Esophagus muscularis mucosa (tissue), 4 donors: ENCODE measurements around the gene TENM3. TPM values are rescaled to one million over a fixed set of nuclear protein-coding genes. Genes with fewer than 3 reads are reported as not detected.

Experiments used
- DNase-seq: peaks from one replicate; pipeline ENCODE4 v3.0.0-alpha.2; 2017; ENCODE audit errors: extremely low spot score
- H3K27ac ChIP-seq, 4 donors: fragments of 200-600 bp; sonication (generic); replicated peaks in 1 of 4; 1 replicate in 3 of 4; 2 replicates in 1 of 4; pipeline ENCODE4 v1.5.1; 2016 to 2019; ENCODE audit warnings: mild to moderate bottlenecking in 1 of 4
- H3K27me3 ChIP-seq, 4 donors: fragments of 200-600 bp; sonication (generic); one replicate each; pipeline versions ENCODE4 v1.5.1 to v1.6.0; 2016 to 2019
- H3K36me3 ChIP-seq, 4 donors: fragments of 200-600 bp; sonication (generic); one replicate each; pipeline ENCODE4 v1.5.1; 2016 to 2019
- H3K4me1 ChIP-seq, 4 donors: fragments of 200-600 bp; sonication (generic); one replicate each; pipeline ENCODE4 v1.5.1; 2016 to 2019
- H3K4me3 ChIP-seq, 4 donors: fragments of 200-600 bp; sonication (generic); 1 replicate in 2 of 4; 2 replicates in 2 of 4; pipeline ENCODE4 v1.5.1; 2016 to 2019; ENCODE audit warnings: mild to moderate bottlenecking in 4 of 4, moderate library complexity in 1 of 4
- H3K9me3 ChIP-seq, 4 donors: fragments of 200-600 bp; sonication (generic); 1 replicate in 3 of 4; 2 replicates in 1 of 4; pipeline ENCODE4 v1.5.1; 2016 to 2019
- EP300 ChIP-seq: sonication (generic); formaldehyde crosslinking; IDR thresholded peaks from one replicate; pipeline ENCODE4 v1.6.1; 2017; ENCODE audit warnings: antibody characterized with exemption
- POLR2A ChIP-seq: fragments of 450-650 bp; IDR thresholded peaks from one replicate; pipeline ENCODE4 v1.6.1; 2017; ENCODE audit warnings: antibody characterized with exemption, moderate library complexity, mild to moderate bottlenecking, low read depth
- POLR2AphosphoS5 ChIP-seq, 2 donors: sonication (generic); formaldehyde crosslinking; IDR thresholded peaks; one replicate each; pipeline ENCODE4 v1.6.1; 2017; ENCODE audit warnings: antibody characterized with exemption in 2 of 2
- WGBS: methylation state at CpG from one replicate; pipeline ENCODE4 v1.1.5; 2018; 5-methylcytosine and 5-hydroxymethylcytosine counted together
- intact Hi-C: fragments of 100-400 bp; cut with DNase I; formaldehyde crosslinking; loops from one replicate; pipeline ENCODE4 v1.15.1; 2023
- total RNA-seq, 4 donors: library from RNA; depleted of rRNA; stranded (reverse); fragments of >200 nt; gene quantifications; one replicate each; pipeline versions ENCODE4 v1.1.0 to v1.2.1, GENCODE V29; 2016
- TF ChIP-seq, protein P1 (sequence below), 3 experiments: fragments of 200-600 bp in 2 of 3; fragments of 450-650 bp in 1 of 3; sonication (generic) in 2 of 3; IDR thresholded peaks; one replicate each; pipeline ENCODE4 v1.5.1; 2017 to 2019; ENCODE audit warnings: antibody characterized with exemption in 3 of 3, mild to moderate bottlenecking in 2 of 3, moderate library complexity in 1 of 3

TENM3 gene
- total RNA-seq, 4 donors from 2014 or later, result 16.2 to 30.5 (median 28.3) TPM

DNA sequence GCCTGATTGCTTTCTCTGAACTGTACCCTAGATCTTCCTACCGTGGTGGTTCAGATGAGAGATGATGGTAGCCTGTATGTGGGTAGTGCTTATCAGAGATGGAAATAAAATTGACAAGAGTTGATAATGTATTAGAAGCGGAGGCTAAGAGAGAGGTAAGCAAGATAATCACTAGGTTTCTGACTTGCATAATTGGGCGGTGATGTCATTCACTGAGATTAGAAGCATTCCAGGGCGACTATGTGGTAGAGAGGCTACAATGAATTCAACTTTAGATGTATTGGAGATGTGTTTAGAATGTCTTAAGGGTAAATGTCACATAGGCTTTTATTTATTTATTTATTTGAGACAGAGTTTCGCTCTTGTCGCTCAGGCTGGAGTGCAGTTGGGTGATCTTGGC is 415 bp upstream of the TENM3 start:
- WGBS, result 89% methylated on average over 6 of the region's 6 CpGs
- H3K4me1 ChIP-seq, result no peaks in the 10 kb centered on the region

DNA sequence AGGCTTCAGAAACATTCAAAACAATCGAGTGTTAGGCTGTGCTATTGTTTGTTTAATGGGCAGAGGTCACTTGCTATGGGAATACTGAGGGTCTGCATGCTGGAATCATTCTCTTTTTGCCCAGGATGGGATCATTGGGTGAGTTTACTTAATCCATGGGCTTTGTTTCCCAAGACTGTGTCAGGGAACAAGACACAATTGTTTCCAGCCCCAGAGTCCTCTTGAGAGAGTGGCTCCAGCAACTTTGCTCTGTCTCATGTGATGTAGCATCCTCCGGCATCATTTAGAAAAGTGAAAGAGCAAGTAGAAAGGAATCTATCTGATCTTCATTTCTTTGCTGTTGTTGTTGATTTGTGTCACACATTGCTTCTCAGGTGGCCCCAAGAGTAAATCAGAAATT is 1.8 kb downstream of the TENM3 start:
- H3K4me1 ChIP-seq, result no peaks in the 10 kb centered on the region
- intact Hi-C loops, result no loop called here
- no peak overlapping the region for H3K4me3 ChIP-seq
- DNase-seq, result peak; percentile 17
- H3K9me3 ChIP-seq, result no peaks in the 10 kb centered on the region
- 36% methylated on average over 2 of the region's 2 CpGs for WGBS
- no peak overlapping the region for H3K27ac ChIP-seq
- H3K36me3 ChIP-seq, result no peaks in the 10 kb centered on the region
- TF ChIP-seq POLR2AphosphoS5 (IDR thresholded peaks at IDR 0.05) (no peak), EP300 (no peak), POLR2A (no peak)
- TF ChIP-seq, protein P1, sequence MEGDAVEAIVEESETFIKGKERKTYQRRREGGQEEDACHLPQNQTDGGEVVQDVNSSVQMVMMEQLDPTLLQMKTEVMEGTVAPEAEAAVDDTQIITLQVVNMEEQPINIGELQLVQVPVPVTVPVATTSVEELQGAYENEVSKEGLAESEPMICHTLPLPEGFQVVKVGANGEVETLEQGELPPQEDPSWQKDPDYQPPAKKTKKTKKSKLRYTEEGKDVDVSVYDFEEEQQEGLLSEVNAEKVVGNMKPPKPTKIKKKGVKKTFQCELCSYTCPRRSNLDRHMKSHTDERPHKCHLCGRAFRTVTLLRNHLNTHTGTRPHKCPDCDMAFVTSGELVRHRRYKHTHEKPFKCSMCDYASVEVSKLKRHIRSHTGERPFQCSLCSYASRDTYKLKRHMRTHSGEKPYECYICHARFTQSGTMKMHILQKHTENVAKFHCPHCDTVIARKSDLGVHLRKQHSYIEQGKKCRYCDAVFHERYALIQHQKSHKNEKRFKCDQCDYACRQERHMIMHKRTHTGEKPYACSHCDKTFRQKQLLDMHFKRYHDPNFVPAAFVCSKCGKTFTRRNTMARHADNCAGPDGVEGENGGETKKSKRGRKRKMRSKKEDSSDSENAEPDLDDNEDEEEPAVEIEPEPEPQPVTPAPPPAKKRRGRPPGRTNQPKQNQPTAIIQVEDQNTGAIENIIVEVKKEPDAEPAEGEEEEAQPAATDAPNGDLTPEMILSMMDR (IDR thresholded peaks at IDR 0.05), result no peak
- H3K27me3 ChIP-seq, result no peaks in the 10 kb centered on the region

More for the DNA sequence above, 415 bp upstream of the TENM3 start:
- intact Hi-C loops, result no loop called here
- DNase-seq, result no peak
- no peaks in the 10 kb centered on the region for H3K36me3 ChIP-seq
- H3K4me3 ChIP-seq, result no peak overlapping the region
- H3K9me3 ChIP-seq, result no peaks in the 10 kb centered on the region
- H3K27me3 ChIP-seq, result no peaks in the 10 kb centered on the region
- TF ChIP-seq POLR2A (no peak), EP300 (no peak), POLR2AphosphoS5 (IDR thresholded peaks at IDR 0.05) (no peak)
- TF ChIP-seq, protein P1 (IDR thresholded peaks at IDR 0.05), result no peak
- H3K27ac ChIP-seq, result no peak overlapping the region

DNA sequence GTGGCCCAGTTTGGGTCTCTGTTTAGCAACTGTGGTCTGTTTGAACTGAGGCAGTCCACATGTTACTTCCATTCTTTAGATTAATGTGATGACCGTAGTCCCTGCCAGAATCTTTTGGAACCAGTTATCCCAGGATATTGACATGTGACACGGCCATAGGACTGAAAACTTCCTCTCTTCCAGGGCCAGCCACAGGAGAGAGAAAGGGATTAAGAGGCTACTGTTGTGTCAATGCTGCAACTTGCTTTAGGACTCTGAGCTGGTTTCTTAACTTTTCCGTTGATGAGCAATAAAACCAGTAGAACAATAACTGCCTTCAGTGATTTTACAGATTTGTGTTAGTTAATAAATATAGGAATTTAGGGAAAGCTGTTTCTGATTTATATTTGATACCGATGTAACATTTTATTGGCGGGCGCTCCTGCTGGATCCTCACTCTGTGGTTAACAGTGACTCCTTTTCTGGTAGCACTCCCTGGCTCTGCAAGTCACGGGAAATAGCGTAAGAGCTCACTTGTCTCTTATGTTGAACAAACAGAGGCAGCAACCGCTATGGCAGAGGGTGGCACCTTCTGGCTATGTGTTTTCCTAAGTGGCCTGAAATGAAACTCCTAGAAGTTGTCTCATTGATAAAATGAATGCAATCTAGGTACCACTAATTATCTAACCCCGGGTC is 2.5 kb downstream of the TENM3 start:
- DNase-seq, result peak; percentile 74
- intact Hi-C loops, result no loop called here
- Histone ChIP-seq H3K9me3 (no peaks in the 10 kb centered on the region), H3K4me3 (no peak overlapping the region), H3K27ac (no peak overlapping the region), H3K4me1 (no peaks in the 10 kb centered on the region), H3K27me3 (no peaks in the 10 kb centered on the region), H3K36me3 (no peaks in the 10 kb centered on the region)
- TF ChIP-seq, protein P1 (IDR thresholded peaks at IDR 0.05), result no peak
- TF ChIP-seq POLR2A (no peak), POLR2AphosphoS5 (IDR thresholded peaks at IDR 0.05) (no peak), EP300 (no peak)
- WGBS, result 82% methylated on average over 10 of the region's 10 CpGs

DNA sequence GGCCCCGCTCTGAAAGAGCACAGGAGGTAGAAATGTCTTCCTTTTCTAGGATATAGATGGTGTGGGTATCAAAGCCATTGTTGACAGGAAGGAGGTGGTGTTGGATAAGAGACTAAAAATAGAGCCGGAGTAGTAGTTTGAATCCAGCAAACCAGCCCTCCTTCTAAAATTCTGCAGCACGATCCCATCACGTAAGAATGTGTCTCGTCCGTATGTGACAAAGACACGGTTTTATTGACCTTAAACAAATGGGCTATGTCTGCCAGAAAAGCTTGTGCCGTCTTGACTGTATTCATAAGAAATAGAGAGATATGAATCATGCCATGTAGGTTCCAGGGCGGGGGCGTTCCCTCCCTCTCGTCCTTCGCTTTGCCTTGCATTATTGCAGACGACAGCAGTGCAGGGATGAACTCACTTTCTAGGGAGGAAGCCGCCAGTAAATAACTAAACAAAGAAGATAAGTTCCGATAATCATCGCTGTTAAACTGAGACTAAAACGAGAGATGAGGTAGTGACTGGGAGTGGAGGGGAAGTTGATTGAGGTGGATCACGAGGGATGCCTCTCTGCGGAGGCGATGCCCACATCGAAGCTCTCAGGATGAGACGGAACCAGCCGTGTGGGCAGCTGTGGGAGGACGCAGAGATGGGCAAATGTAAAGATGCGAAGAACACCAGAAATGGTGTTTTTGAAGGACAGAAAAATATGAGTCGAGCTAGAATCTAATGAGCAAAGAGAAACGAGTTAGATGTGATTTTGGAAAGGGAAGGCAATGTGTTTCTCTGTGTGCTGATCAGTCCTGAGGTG is 3.4 kb downstream of the TENM3 start:
- no peaks in the 10 kb centered on the region for H3K36me3 ChIP-seq
- no peaks in the 10 kb centered on the region for H3K27me3 ChIP-seq
- no peaks in the 10 kb centered on the region for H3K9me3 ChIP-seq
- H3K4me1 ChIP-seq, result no peaks in the 10 kb centered on the region
- H3K4me3 ChIP-seq, result no peak overlapping the region
- 69% methylated on average over 27 of the region's 27 CpGs for WGBS
- H3K27ac ChIP-seq, result no peak overlapping the region
- TF ChIP-seq, protein P1 (IDR thresholded peaks at IDR 0.05), result no peak
- TF ChIP-seq EP300, result no peak
- TF ChIP-seq POLR2AphosphoS5 (IDR thresholded peaks at IDR 0.05), result no peak
- no peak for TF ChIP-seq POLR2A
- DNase-seq, result peak; percentile 82
- intact Hi-C loops, result no loop called here
